Panc1 (cell line): ENCODE data around the gene RALA. TPM values are rescaled to one million over a fixed set of nuclear protein-coding genes. Genes with fewer than 3 reads are reported as not detected.
A peak's percentile ranks its signal among the peaks of the same experiment; 100 is the strongest.

ENCODE experiments used
- ATAC-seq: fragments of 200-7000 bp; cut with Tn5 transposase; 2 replicates; pipeline ENCODE4 v1.9.1; 2020; ENCODE audit warnings: mild to moderate bottlenecking, moderate library complexity
- BruUV-seq: library from RNA; stranded (reverse); fragments of 400-500 nt; replicated peaks from 2 replicates; lab custom pipeline; 2021; lab: Mats Ljungman, UMichigan
- CTCF ChIA-PET: fragments of 300-600 bp; sonication (Branson Sonifier 250); formaldehyde crosslinking; loops from one replicate; lab custom pipeline; 2022; ENCODE audit warnings: antibody characterized with exemption; lab: Charles Lee
- POLR2A ChIA-PET: fragments of 300-600 bp; sonication (Branson Sonifier 250); formaldehyde crosslinking; loops from one replicate; lab custom pipeline; 2022; ENCODE audit warnings: antibody characterized with exemption; lab: Charles Lee
- DNase-seq: peaks from one replicate; pipeline ENCODE4 v3.0.0-alpha.2; 2010; ENCODE audit warnings: low read depth, low spot score
- H3K27ac ChIP-seq: 2 replicates; pipeline ENCODE4 v1.5.1; 2011; ENCODE audit warnings: mild to moderate bottlenecking, low read length, inconsistent platforms
- H3K27me3 ChIP-seq: fragments of 200-500 bp; sonication (Bioruptor generic); 2 replicates; pipeline ENCODE4 v1.6.0; 2014; ENCODE audit warnings: low read length, inconsistent platforms; ENCODE audit not compliant: control insufficient read depth, insufficient read depth
- H3K36me3 ChIP-seq: fragments of 200-500 bp; sonication (Bioruptor generic); 2 replicates; pipeline ENCODE4 v1.5.1; 2014; ENCODE audit warnings: inconsistent platforms, mild to moderate bottlenecking, low read length, moderate library complexity; ENCODE audit not compliant: control insufficient read depth, insufficient read depth
- H3K4me1 ChIP-seq: 2 replicates; pipeline ENCODE4 v1.5.1; 2011; ENCODE audit warnings: inconsistent platforms, mild to moderate bottlenecking, low read length, moderate library complexity; ENCODE audit not compliant: control insufficient read depth, insufficient read depth
- H3K4me3 ChIP-seq, 2 experiments: 2 replicates each; pipeline ENCODE4 v1.5.1; 2011 to 2012; ENCODE audit warnings: low read depth in 2 of 2, low read length in 2 of 2, mild to moderate bottlenecking in 2 of 2, inconsistent platforms in 1 of 2, moderate library complexity in 1 of 2
- H3K9me3 ChIP-seq: fragments of 200-500 bp; sonication (Bioruptor generic); 2 replicates; pipeline ENCODE4 v1.5.1; 2014; ENCODE audit warnings: low read depth, mild to moderate bottlenecking, inconsistent platforms, low read length, moderate library complexity; ENCODE audit not compliant: control insufficient read depth, insufficient read depth
- CTCF ChIP-seq: fragments of 450-650 bp; IDR thresholded peaks from 2 replicates; pipeline ENCODE4 v1.5.1; 2017; ENCODE audit warnings: mild to moderate bottlenecking
- POLR2AphosphoS5 ChIP-seq: IDR thresholded peaks from 2 replicates; pipeline ENCODE4 v1.6.1; 2012; ENCODE audit warnings: mild to moderate bottlenecking, low read depth, low read length, moderate library complexity
- REST ChIP-seq, 2 experiments: IDR thresholded peaks; 2 replicates each; pipeline ENCODE4 v1.6.1; 2011 to 2012; ENCODE audit warnings: low read depth in 2 of 2, control low read depth in 1 of 2, low read length in 1 of 2, mild to moderate bottlenecking in 1 of 2, moderate library complexity in 1 of 2; ENCODE audit not compliant: insufficient read depth in 1 of 2
- SIN3A ChIP-seq: IDR thresholded peaks from 2 replicates; pipeline ENCODE4 v1.6.1; 2012; ENCODE audit warnings: low read depth, mild to moderate bottlenecking, low read length, moderate library complexity, borderline replicate concordance; ENCODE audit not compliant: insufficient read depth
- TCF7L2 ChIP-seq: IDR thresholded peaks from 2 replicates; pipeline ENCODE4 v1.6.1; 2011; ENCODE audit warnings: mild to moderate bottlenecking, low read depth, low read length, inconsistent platforms
- in situ Hi-C: cut with HindIII; loops from 2 replicates; pipeline ENCODE4 v1.10.0; 2016; ENCODE audit warnings: low sequenced_read_pairs, low pct_unique_long_range_greater_than_20kb
- intact Hi-C: fragments of 100-400 bp; cut with micrococcal nuclease; formaldehyde crosslinking; loops from one replicate; pipeline ENCODE4 v1.10.0; 2022; ENCODE audit not compliant: unreplicated experiment
- total RNA-seq: library from RNA; stranded (reverse); gene quantifications from one replicate; pipeline ENCODE4 v1.2.1, GENCODE V29; 2021; ENCODE audit not compliant: unreplicated experiment

The RALA gene
- total RNA-seq, 1 experiment from 2014 or later = 34.3 TPM

GRCh38 chr7:39746103-39746819 is 122.9 kb downstream of the RALA start:
- peak; percentile 96 for TF ChIP-seq CTCF
- no peak for TF ChIP-seq POLR2AphosphoS5
- no peak for TF ChIP-seq REST (IDR thresholded peaks at IDR 0.05; ENCODE audit: insufficient read depth in 1 of 2, low read depth in 2 of 2, low read length in 1 of 2)
- Histone ChIP-seq H3K36me3 (no peaks in the 10 kb centered on the region), H3K27ac (no peak overlapping the region), H3K4me3 (no peak overlapping the region), H3K9me3 (no peaks in the 10 kb centered on the region), H3K4me1 (no peaks in the 10 kb centered on the region), H3K27me3 (no peaks in the 10 kb centered on the region)
- no TSS peak for BruUV-seq
- intact Hi-C loops (loop anchor here (1.0 kb wide), 1 partner anchor 166 kb away; no protein-coding TSS in a partner anchor), in situ Hi-C loops (no loop called here)
- POLR2A ChIA-PET = no interaction called here
- DNase-seq (peak; percentile 69), ATAC-seq (peak; percentile 94)
- CTCF ChIA-PET = interaction anchor here (0.6 to 3.0 kb wide), 4 partner anchors 10 to 166 kb away, joined by 3 to 35 read pairs (median 5); no protein-coding TSS in a partner anchor

- Histone ChIP-seq H3K4me3 (no peak overlapping the region), H3K36me3 (no peaks in the 10 kb centered on the region), H3K27me3 (no peaks in the 10 kb centered on the region), H3K4me1 (no peaks in the 10 kb centered on the region), H3K27ac (no peak overlapping the region), H3K9me3 (no peaks in the 10 kb centered on the region)
- intact Hi-C loops = no loop called here
- ChIA-PET POLR2A (no interaction called here), CTCF (interaction anchor here (1.2 kb wide), 1 partner anchor 168 kb away, joined by 5 read pairs; no protein-coding TSS in a partner anchor)
- ATAC-seq = no peak
- no peak for TF ChIP-seq CTCF
- TF ChIP-seq REST (IDR thresholded peaks at IDR 0.05; ENCODE audit: insufficient read depth in 1 of 2, low read depth in 2 of 2, low read length in 1 of 2) = no peak
- no peak for TF ChIP-seq POLR2AphosphoS5
- TF ChIP-seq TCF7L2 = no peak
- TF ChIP-seq SIN3A = no peak
- in situ Hi-C loops = no loop called here
- no TSS peak for BruUV-seq
- no peak for DNase-seq
Measured at GRCh38 chr7:39749177-39749576, 125.8 kb downstream of the RALA start.
